Parathyroid adenoma (tissue), 2 donors: ENCODE results near the gene SLAMF1.
A peak's percentile ranks its signal among the peaks of the same experiment; 100 is the strongest.

Experiments used
- H2AFZ ChIP-seq: fragments of 300-600 bp; sonication (generic); one replicate; pipeline ENCODE4 v1.7.0; 2017; ENCODE audit warnings: antibody characterized with exemption, mild to moderate bottlenecking
- H3K27ac ChIP-seq: fragments of 300-600 bp; sonication (generic); one replicate; pipeline ENCODE4 v1.7.0; 2017
- H3K27me3 ChIP-seq: fragments of 300-600 bp; sonication (generic); one replicate; pipeline ENCODE4 v1.7.0; 2017; ENCODE audit warnings: low read length; ENCODE audit not compliant: control insufficient read depth, insufficient read depth
- H3K36me3 ChIP-seq: fragments of 300-600 bp; sonication (generic); one replicate; pipeline ENCODE4 v1.7.0; 2017; ENCODE audit warnings: low read length; ENCODE audit not compliant: control insufficient read depth, insufficient read depth
- H3K4me1 ChIP-seq: fragments of 300-600 bp; sonication (generic); one replicate; pipeline ENCODE4 v1.7.0; 2017; ENCODE audit warnings: control low read depth
- H3K4me2 ChIP-seq: fragments of 300-600 bp; sonication (generic); one replicate; pipeline ENCODE4 v1.7.0; 2017; ENCODE audit warnings: low read length
- H3K4me3 ChIP-seq: fragments of 300-600 bp; sonication (generic); one replicate; pipeline ENCODE4 v1.7.0; 2017; ENCODE audit warnings: low read depth, low read length
- H3K79me2 ChIP-seq: fragments of 300-600 bp; sonication (generic); one replicate; pipeline ENCODE4 v1.7.0; 2017; ENCODE audit warnings: control low read depth
- H3K9ac ChIP-seq: fragments of 300-600 bp; sonication (generic); one replicate; pipeline ENCODE4 v1.7.0; 2017; ENCODE audit warnings: mild to moderate bottlenecking
- H3K9me3 ChIP-seq: fragments of 300-600 bp; sonication (generic); one replicate; pipeline ENCODE4 v1.7.0; 2017; ENCODE audit warnings: low read length; ENCODE audit not compliant: control insufficient read depth
- TF ChIP-seq, protein P1 (sequence below): fragments of 300-600 bp; sonication (generic); IDR thresholded peaks from one replicate; pipeline ENCODE4 v1.7.0; 2017; ENCODE audit warnings: antibody characterized with exemption, mild to moderate bottlenecking
- donor health status: primary hyperparathyroidism.

Gene SLAMF1

DNA sequence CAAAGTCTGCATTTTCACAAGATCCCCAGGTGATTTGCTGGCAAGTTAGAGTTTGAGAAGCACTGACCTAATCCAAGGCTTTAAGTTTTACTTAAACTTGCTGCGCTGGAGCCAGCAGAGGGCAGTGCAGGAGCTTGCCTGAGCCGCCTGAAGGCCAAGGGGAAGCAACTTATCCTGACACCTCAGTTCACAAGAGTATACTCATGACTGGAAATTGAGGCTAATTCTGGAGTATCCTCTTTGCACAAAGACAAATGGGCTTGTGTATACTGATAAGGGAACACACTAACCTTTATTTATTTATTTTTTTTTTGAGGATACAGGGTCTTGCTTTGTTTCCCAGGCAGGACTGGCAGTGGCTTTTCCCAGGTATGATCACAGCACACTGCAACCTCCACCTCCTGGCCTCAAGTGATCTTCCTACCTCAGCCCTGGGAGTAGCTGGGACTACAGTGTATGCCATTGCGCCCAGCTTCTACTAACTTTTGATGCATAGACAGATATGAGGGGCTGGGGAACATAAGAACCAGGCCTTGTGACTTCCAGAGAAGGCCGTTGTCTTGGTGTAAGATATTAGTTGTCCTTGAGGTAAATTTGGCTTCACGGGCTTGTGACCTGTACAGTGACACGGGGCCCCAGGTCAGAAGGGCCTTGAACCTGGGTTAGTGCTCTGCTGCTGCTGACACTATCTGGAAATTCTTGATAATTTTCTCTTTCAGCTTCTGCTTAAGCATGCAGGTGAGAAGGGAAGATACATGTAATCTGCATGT is 29.0 kb upstream of the SLAMF1 start:
- TF ChIP-seq, protein P1, sequence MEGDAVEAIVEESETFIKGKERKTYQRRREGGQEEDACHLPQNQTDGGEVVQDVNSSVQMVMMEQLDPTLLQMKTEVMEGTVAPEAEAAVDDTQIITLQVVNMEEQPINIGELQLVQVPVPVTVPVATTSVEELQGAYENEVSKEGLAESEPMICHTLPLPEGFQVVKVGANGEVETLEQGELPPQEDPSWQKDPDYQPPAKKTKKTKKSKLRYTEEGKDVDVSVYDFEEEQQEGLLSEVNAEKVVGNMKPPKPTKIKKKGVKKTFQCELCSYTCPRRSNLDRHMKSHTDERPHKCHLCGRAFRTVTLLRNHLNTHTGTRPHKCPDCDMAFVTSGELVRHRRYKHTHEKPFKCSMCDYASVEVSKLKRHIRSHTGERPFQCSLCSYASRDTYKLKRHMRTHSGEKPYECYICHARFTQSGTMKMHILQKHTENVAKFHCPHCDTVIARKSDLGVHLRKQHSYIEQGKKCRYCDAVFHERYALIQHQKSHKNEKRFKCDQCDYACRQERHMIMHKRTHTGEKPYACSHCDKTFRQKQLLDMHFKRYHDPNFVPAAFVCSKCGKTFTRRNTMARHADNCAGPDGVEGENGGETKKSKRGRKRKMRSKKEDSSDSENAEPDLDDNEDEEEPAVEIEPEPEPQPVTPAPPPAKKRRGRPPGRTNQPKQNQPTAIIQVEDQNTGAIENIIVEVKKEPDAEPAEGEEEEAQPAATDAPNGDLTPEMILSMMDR, result peak; percentile 57
- Histone ChIP-seq H3K9ac (no peak overlapping the region), H3K4me3 (no peak overlapping the region), H3K27ac (no peak overlapping the region), H2AFZ (no peak overlapping the region), H3K79me2 (no peaks in the 10 kb centered on the region), H3K4me2 (no peak overlapping the region), H3K36me3 (no peaks in the 10 kb centered on the region), H3K9me3 (no peaks in the 10 kb centered on the region), H3K4me1 (no peaks in the 10 kb centered on the region), H3K27me3 (no peaks in the 10 kb centered on the region)

DNA sequence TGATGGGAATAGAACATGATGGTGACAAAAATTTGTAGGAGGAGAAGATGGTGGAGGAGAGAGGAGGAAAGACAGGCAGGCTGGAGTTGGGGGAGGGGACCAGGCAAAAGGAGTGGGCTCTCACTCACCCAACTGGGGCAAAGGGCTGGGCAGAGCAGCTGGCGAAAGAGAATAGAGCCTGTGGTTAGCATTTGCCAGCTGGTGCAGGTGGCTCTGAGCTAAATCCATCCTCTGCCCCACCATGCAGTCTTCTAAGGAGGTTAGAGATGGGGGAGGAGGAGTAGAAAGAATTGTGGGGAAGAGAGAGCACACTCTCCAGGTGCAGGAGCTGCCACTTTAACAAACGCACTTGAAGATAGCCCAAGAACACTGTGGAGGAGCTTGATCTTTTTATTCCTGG is 27.6 kb upstream of the SLAMF1 start:
- Histone ChIP-seq H3K4me3 (no peak overlapping the region), H3K36me3 (no peaks in the 10 kb centered on the region), H3K27me3 (no peaks in the 10 kb centered on the region), H3K9ac (no peak overlapping the region), H3K79me2 (no peaks in the 10 kb centered on the region), H3K4me2 (no peak overlapping the region), H3K4me1 (no peaks in the 10 kb centered on the region), H2AFZ (no peak overlapping the region), H3K27ac (no peak overlapping the region), H3K9me3 (no peaks in the 10 kb centered on the region)
- TF ChIP-seq, protein P1, result no peak

DNA sequence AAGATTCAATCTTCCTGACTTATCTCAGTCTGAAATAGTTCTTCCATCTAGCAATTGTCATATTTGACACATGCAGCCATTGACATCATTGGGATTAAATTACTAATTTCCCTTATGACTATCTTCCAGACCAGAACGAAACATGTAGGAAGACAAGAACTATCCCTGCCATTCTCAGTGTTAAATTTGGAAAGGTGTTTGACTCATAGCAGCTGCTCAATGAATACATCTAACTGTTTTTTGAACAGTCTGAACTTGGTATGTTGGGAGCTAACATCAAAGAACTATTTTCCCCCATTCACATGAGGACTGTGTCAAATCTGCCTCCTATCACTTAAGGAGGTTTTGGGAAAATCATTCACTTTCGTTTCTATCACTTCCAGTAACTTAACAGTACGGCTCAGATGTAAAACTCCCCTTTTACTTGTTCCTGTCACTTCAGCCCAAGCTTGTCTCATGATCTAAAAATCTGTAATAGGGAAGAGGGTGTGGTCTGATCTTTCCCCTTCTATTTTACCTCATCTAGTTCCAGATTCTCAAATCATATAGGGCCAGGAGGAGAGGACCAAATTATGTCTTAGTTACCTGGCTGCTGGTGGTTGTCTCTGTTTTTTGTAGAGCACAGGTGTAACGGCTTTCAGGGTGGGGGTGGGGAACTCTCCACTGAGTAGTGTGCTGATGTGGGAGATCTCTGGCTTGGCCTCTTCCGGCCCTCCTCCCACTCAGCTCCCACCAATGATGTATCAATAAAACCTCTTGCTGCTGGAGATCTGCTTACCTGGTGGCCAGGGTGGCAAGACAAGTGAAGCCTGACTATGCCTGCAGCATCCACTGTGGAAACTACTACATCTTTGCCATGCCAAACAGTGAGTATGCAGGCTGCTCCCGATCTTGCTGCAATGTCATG is 26.2 kb upstream of the SLAMF1 start:
- H3K9ac ChIP-seq, result no peak overlapping the region
- no peak overlapping the region for H2AFZ ChIP-seq
- no peak overlapping the region for H3K4me2 ChIP-seq
- H3K4me1 ChIP-seq, result no peaks in the 10 kb centered on the region
- no peak overlapping the region for H3K4me3 ChIP-seq
- H3K36me3 ChIP-seq, result no peaks in the 10 kb centered on the region
- no peak overlapping the region for H3K27ac ChIP-seq
- H3K79me2 ChIP-seq, result no peaks in the 10 kb centered on the region
- TF ChIP-seq, protein P1, result no peak
- no peaks in the 10 kb centered on the region for H3K27me3 ChIP-seq
- no peaks in the 10 kb centered on the region for H3K9me3 ChIP-seq

DNA sequence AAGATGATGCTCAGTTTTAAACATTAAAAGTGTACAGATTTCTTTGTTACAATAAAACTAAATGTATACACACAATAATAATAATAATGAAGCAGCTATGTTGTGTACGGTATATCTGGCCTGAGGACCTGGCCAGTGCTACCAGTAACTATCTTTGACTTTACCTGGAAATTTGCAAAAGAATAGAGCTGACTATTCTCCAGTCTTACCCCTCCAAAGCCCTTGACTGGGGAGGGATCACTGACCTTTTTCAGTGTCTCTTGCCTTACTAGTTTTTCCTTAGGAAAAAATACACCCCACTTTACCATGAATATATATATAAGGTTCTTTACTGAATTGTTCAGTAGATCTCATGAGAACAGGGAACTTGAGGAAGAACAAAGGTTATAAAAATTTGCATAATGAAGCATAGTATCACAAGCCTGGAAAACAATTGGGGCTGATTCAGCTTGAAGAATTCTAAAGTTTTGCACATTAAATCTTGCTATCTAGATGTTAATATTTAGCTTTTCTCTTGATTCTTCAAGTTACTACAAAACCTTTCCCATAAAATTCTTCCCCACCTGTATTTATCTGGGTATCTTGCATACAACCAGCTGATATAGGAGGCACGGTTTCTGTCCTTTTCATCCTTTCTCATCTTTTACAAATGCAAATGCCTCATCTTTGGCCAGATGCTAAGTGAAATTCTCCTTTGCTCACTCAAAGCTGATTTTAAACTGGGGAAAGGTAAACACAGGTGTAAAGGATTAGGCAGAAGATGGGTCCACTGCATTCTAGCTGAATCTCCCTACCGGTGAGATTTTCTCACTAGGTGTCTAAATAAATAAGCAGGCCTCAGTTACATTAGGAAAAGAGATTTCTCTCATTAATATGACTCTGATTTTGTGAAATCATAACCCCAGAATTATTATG is 25.0 kb upstream of the SLAMF1 start:
- TF ChIP-seq, protein P1, result no peak
- Histone ChIP-seq H3K79me2 (no peaks in the 10 kb centered on the region), H3K9ac (no peak overlapping the region), H3K36me3 (no peaks in the 10 kb centered on the region), H3K4me2 (no peak overlapping the region), H3K9me3 (no peaks in the 10 kb centered on the region), H3K27me3 (no peaks in the 10 kb centered on the region), H2AFZ (no peak overlapping the region), H3K4me3 (no peak overlapping the region), H3K27ac (no peak overlapping the region), H3K4me1 (no peaks in the 10 kb centered on the region)
